ENCODE results near the gene NLRC5.

Gene NLRC5

DNA sequence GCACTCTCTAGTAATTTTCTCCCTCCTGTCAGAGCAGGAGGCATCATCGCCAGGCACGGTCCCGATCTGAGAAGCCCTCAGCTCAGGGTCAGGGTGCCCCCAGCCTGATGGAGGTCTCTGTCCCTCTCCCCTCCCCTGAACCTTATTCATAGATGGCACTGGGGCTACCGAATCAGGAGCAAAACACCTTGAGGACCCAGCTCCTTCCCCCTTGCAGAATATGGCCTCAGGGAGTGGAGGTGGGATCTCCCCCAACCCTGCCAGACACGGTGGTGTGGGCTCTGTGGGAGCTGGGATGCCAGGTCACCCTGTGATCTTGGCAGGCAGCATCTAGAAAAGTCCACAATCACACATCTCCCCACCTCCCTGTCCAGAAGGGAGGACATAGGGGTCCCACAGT lies 105.6 kb downstream of the NLRC5 start:
- Histone ChIP-seq H3K27me3 (ENCODE audit: low read length) (no peaks in the 10 kb centered on the region), H3K79me2 (ENCODE audit: insufficient read depth, low read length) (no peaks in the 10 kb centered on the region), H3K9ac (ENCODE audit: low read length) (no peak overlapping the region), H3K9me2 (replicated peaks; ENCODE audit: insufficient read depth, low read length) (no peaks in the 10 kb centered on the region), H3F3A (ENCODE audit: insufficient read depth) (no peaks in the 10 kb centered on the region), H3K9me3 (ENCODE audit: insufficient read depth, low read length) (no peaks in the 10 kb centered on the region), H3K27ac (ENCODE audit: low read depth, low read length) (no peak overlapping the region), H2AFZ (ENCODE audit: low read depth, low read length, severe bottlenecking) (no peak overlapping the region), H3K36me3 (ENCODE audit: low read length) (no peaks in the 10 kb centered on the region), H4K20me1 (ENCODE audit: low read depth, low read length) (no peaks in the 10 kb centered on the region), H3K4me2 (ENCODE audit: low read depth, low read length, poor library complexity, severe bottlenecking) (no peak overlapping the region), H3K4me3 (ENCODE audit: insufficient read depth, low read length, poor library complexity, severe bottlenecking) (no peak overlapping the region)
- TF ChIP-seq EZH2phosphoT487 (conservative IDR thresholded peaks at IDR 0.05; ENCODE audit: low read length) (no peak), CTCF (IDR thresholded peaks at IDR 0.05; ENCODE audit: insufficient read depth, low read length, poor library complexity, severe bottlenecking) (no peak)

DNA sequence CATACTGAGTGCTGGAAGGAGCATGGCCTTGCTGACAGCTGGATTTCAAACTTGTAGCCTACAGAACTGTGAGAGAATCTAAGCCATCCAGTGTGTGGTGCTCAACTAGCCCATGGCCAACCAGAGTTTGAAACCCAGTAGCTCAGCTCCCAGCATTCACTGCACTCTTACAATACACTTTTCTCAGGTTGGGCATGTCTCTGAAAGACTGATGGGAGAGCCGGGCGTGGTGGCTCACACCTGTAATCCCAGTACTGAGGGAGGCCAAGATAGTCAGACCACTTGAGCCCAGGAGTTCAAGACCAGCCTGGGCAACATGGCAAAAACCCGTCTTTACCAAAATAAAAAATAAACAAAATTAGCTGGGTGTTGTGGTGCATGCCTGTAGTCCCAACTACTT lies 106.8 kb downstream of the NLRC5 start:
- H3K9ac ChIP-seq (ENCODE audit: low read length) = no peak overlapping the region
- no peak overlapping the region for H3K4me3 ChIP-seq (ENCODE audit: insufficient read depth, low read length, poor library complexity, severe bottlenecking)
- H2AFZ ChIP-seq (ENCODE audit: low read depth, low read length, severe bottlenecking) = no peak overlapping the region
- TF ChIP-seq CTCF (IDR thresholded peaks at IDR 0.05; ENCODE audit: insufficient read depth, low read length, poor library complexity, severe bottlenecking) = no peak
- no peaks in the 10 kb centered on the region for H3K9me3 ChIP-seq (ENCODE audit: insufficient read depth, low read length)
- no peaks in the 10 kb centered on the region for H3K27me3 ChIP-seq (ENCODE audit: low read length)
- H3F3A ChIP-seq (ENCODE audit: insufficient read depth) = no peaks in the 10 kb centered on the region
- H4K20me1 ChIP-seq (ENCODE audit: low read depth, low read length) = no peaks in the 10 kb centered on the region
- no peaks in the 10 kb centered on the region for H3K79me2 ChIP-seq (ENCODE audit: insufficient read depth, low read length)
- no peaks in the 10 kb centered on the region for H3K9me2 ChIP-seq (replicated peaks; ENCODE audit: insufficient read depth, low read length)
- H3K27ac ChIP-seq (ENCODE audit: low read depth, low read length) = no peak overlapping the region
- no peaks in the 10 kb centered on the region for H3K36me3 ChIP-seq (ENCODE audit: low read length)
- no peak overlapping the region for H3K4me2 ChIP-seq (ENCODE audit: low read depth, low read length, poor library complexity, severe bottlenecking)

DNA sequence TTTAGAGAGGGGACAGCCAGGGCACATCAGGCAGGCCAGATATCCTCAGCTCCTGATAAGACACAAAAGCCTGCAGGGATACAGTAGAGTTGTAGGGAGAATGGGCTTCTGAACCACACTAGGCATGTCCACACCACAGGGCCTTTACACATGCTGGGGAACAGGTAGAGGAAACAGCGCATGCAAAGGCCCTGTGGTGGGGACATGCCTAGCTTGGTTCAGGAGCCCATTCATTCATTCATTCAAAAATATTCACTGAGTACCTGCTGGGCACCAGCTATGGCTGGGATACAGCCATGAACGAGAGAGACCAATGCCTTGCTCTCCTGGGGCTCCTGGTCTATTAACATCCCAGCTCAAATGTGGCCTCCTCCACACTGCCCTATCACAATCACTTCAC lies 107.4 kb downstream of the NLRC5 start:
- no peaks in the 10 kb centered on the region for H3K36me3 ChIP-seq (ENCODE audit: low read length)
- no peak overlapping the region for H2AFZ ChIP-seq (ENCODE audit: low read depth, low read length, severe bottlenecking)
- no peaks in the 10 kb centered on the region for H3K9me2 ChIP-seq (replicated peaks; ENCODE audit: insufficient read depth, low read length)
- no peaks in the 10 kb centered on the region for H3K27me3 ChIP-seq (ENCODE audit: low read length)
- H3K27ac ChIP-seq (ENCODE audit: low read depth, low read length) = no peak overlapping the region
- no peak for TF ChIP-seq CTCF (IDR thresholded peaks at IDR 0.05; ENCODE audit: insufficient read depth, low read length, poor library complexity, severe bottlenecking)
- TF ChIP-seq EZH2phosphoT487 (conservative IDR thresholded peaks at IDR 0.05; ENCODE audit: low read length) = no peak
- no peak overlapping the region for H3K4me2 ChIP-seq (ENCODE audit: low read depth, low read length, poor library complexity, severe bottlenecking)
- no peak overlapping the region for H3K9ac ChIP-seq (ENCODE audit: low read length)
- H3K79me2 ChIP-seq (ENCODE audit: insufficient read depth, low read length) = no peaks in the 10 kb centered on the region
- H3K9me3 ChIP-seq (ENCODE audit: insufficient read depth, low read length) = no peaks in the 10 kb centered on the region
- H4K20me1 ChIP-seq (ENCODE audit: low read depth, low read length) = no peaks in the 10 kb centered on the region
- H3F3A ChIP-seq (ENCODE audit: insufficient read depth) = no peaks in the 10 kb centered on the region
- H3K4me3 ChIP-seq (ENCODE audit: insufficient read depth, low read length, poor library complexity, severe bottlenecking) = no peak overlapping the region
